CD4-positive, alpha-beta T cell treated with Interleukin-15 for 1 hour (primary cell): ENCODE measurements around the gene TMEM220.

Source experiments
- DNase-seq: peaks from one replicate; pipeline ENCODE4 v3.0.0-alpha.2; 2020

The TMEM220 gene

DNA sequence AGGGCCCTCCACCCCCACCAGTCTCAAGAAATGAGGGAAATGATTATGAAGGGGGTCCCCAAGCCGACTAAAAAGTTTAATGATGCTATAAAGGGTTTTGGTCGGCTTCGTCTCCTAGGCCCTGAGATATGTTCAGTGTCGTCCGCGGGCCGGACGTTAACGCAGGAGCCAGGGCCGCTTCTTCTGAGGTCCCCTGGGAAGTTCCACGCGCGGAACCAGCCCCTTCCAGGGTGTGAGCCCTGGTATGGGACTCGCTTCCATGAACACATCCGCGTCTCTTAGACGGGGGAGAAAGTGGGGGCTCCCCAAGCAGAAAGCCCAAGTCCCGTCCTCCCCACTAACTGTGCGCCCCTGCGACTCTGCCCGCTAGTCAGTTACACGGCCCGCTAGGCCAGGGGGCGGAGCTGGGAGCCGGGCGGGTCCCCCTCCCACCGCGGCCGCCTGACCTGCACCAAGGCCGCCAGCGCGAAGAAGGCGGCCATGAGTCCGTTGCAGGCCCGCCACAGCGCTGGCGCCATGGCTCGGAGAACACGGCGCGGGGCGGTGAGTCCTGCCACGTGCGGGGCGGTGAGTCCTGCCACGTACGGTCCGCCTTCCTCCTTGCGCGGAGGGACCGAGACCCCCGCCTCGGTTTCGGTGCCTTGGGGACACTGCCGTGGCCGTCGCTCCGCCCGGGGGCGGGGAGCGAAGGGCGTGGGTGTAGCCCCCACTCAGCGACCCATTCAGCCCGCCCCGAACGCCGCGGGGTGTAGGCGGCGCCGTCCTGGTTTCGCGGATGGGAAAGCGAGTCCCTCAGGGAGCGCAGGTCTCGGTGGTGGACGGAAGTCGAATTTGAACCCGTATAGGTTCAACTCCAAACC lies at the start of gene TMEM220:
TSS of gene TMEM220 (minus strand) at position 690 of the 860 bp plus-strand sequence. CDS start at position 518, 172 bp downstream.
- peak; percentile 51 for DNase-seq

- no peak for DNase-seq
Observed at GRCh38 chr17:10779609-10780008, 49.8 kb upstream of the TMEM220 start.

DNA sequence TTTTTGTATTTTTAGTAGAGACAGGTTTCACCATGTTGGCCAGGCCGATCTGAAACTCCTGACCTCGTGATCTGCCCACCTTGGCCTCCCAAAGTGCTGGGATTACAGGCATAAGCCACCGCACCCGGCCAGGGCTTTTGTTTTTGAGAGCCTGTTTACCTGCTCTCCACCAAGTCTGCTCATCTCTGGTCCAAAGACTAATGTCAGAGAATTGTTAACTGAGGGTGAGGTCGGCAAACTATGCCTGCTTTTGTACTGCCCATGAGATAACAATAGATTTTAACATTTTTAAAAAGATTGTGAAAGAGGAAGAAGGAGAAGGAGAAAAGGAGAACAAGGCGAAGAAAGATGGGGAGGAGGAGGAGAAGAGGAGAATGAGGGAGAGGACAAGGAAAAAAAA lies 48.1 kb upstream of the TMEM220 start:
- DNase-seq, result no peak

DNA sequence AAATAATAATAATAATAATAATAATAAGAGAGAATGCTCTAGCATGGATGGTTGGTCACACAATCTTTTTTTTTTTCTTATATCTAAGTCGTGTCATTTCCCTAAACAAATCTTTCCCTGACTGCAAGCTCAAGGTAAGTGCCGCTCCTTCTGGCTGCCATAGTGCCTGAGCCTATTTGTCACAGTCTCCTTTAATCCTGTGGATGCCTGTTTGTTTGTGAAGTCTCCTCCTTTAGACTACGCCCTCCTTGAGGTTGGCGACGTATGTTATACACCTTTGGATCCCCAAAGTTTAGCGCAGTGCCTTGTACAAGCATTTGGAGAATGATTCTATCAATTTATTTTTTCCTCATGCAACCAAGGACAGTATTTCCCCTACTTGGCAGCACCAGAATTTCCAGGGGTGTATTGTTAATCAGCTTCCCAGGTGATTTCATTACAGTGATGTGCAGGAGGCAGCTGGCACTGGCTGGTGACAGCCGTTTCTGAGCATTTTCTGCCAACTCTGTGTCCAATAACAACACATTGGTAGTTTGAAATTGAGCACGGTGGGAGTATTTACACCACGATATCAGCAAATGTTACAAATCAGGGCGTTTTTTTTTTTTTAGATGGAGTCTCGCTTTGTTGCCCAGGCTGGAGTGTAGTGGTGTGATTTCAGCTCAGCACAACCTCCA lies 47.4 kb upstream of the TMEM220 start:
- no peak for DNase-seq

GRCh38 chr17:10776381-10776780 lies 46.6 kb upstream of the TMEM220 start:
- DNase-seq, result no peak

GRCh38 chr17:10775740-10776356 lies 46.0 kb upstream of the TMEM220 start:
- no peak for DNase-seq

DNA sequence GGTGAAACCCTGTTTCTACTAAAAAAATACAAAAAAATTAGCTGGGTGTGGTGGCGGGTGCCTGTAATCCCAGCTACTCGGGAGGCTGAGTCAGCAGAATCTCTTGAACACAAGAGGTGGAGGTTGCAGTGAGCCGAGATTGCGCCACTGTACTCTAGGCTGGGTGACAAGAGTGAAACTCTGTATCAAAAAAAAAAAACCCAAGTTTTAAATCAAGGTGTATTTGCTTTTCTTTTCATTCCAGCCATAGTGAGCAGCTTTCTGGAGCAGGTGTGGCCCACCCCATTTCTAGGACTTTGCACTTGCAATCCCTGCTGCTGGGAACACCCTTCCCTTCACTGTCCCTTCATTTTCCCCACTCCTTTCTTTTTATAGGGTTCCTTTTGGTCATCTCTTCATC lies 45.2 kb upstream of the TMEM220 start:
- no peak for DNase-seq

DNA sequence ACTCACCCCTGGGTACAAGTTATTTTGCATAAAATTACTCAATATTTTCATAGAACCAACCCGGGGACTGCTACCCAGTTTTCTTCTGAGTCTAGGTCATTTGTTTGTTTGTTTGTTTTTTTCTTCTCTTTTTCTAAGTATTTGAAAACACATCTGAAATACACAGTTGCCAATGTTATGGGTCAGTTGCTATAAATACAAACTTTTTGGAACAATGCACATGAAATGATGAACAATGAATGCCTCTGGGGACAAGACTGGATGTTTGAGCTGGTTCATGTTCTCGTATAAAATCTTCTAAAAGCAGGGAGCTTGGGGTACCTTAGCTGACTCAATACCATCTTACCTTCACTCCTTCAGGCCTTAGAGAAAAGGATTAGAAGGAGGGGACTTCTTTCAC lies 43.6 kb upstream of the TMEM220 start:
- DNase-seq, result no peak

GRCh38 chr17:10772425-10773380 lies 42.9 kb upstream of the TMEM220 start:
- DNase-seq, result peak; percentile 27

DNA sequence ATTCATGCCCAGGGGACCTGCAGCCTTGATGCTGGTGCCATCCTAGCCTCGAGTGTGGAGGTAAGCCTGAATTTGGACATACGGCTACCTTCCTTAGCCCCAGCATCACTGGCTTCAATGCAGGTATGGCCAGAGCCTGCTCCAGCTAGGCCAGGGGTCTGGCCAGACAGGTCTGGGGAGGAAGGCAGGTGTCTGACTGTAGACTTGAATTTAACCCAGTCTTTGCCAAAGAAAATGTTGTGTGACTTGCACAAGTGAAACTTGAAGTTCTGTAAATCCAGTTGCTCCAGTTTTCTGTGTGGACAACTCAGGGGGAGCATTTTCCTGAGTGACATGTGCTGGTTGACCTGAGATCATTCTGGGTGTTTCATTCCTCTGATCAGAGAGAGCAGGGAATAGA lies 41.3 kb upstream of the TMEM220 start:
- DNase-seq, result no peak

GRCh38 chr17:10769840-10770239 lies 40.0 kb upstream of the TMEM220 start:
- DNase-seq, result no peak

GRCh38 chr17:10768750-10769251 lies 39.0 kb upstream of the TMEM220 start:
- DNase-seq, result no peak

DNA sequence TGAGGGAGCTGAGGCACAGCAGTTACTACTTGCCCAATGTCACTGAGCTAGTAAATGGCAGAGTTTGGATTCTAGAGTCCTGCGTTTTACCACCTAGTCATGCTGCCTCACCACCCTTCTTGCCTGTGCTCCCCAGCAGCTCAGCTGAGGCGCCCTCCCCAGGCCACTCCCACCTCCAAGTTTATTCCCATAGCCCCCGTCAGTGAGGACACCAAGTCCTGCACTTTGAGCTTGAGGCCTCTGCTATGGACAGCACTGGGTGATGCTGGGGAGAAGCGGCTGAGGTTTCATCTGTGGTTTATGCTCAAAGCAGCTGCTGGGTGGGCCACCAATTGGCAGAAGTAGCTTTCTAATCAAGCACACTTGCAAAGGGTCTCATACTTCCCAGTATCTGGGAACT lies 37.4 kb upstream of the TMEM220 start:
- DNase-seq, result no peak

GRCh38 chr17:10762037-10762436 lies 32.2 kb upstream of the TMEM220 start:
- no peak for DNase-seq

DNA sequence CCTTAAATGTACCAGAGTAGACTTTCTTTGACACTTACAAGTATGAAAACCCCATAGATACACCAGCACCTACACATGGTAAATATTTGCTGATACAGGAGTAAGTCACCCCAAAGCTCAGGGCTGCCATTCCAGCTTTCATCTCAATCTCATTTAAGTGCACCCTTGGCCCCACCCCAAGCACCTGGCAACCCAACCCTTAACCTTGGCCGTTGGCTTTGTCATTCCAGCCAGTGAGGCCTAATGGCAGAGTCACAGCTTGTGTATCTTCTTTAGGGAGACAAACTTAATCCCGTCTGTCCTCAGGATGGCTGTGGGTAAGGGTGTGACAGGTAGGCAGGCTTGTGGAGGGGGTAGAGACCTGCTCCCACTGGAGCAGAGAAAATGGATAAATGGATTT lies 31.5 kb upstream of the TMEM220 start:
- DNase-seq, result no peak

GRCh38 chr17:10758062-10758461 lies 28.2 kb upstream of the TMEM220 start:
- DNase-seq, result no peak

DNA sequence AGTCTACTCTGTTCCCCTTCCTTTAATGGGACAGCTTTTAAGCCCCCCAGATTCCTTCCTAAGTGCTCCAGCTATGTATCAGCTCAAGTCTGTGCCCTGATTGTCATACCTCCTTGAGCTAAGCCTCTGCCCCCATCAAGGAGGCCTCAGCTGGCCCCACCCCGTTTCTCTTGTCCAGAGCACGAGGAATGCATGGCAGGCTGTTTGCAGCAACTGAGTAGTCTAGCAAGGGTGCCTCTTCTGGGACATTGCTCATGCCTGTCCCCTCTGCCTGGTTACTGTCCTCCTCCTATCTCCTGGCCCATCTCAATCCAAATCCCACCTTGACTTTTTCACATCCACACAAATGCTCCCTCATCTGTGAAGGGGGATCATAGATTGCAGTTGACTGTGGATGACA lies 27.8 kb upstream of the TMEM220 start:
- no peak for DNase-seq

- no peak for DNase-seq
Observed at GRCh38 chr17:10757067-10757466, 27.2 kb upstream of the TMEM220 start.

- DNase-seq, result no peak
Observed at GRCh38 chr17:10756619-10757018, 26.8 kb upstream of the TMEM220 start.

DNA sequence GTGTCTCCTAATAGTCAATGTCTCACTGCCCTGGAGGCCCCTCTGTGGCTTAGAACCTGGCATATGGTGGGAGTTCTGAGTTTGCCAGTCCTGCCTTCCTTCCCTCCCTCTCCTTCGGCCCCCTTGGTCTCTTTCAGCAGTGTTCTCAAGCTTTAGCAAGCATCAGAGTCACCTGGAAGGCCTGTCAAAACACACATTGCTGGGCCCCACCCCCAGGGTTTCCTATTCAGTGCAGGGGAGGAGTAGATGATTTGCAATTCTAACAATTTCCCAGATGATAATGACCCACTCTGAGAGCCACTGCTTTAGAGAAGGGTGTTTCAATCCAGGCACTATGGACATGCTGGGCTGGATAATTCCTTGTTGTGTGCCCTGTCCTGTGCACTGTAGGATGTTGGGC lies 26.4 kb upstream of the TMEM220 start:
- DNase-seq, result no peak

DNA sequence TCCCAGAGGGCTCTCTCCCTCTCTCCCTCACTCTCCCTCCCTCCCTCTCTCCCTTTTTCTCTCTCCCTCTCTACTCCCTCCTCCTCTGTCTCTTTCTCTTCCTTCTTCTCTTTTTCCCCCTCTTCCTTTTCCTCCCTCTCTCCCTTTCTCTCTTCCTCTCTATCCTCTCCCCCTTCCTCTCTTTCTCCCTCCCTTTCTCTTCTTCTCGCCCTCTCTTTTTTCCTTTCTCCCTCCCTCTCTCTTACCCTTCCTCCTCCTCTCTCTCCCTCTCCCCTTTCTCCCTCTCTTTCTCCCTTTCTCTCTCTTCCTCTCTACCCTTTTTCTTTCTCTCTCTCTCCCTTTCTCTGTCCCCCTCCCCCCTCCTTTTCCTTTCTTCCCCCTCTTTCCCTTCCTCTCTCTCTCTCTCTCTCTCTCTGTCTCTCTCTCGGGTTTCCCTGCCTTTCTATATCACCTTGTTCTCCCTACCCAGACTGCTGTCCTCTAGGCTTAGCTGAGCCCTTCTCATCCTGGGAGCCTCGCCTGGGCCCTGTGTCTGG lies 25.8 kb upstream of the TMEM220 start:
- no peak for DNase-seq
